ENCODE measurements around the gene SMARCB1.

Gene SMARCB1

GRCh38 chr22:23781065-23781464 lies 5.7 kb upstream of the SMARCB1 start:
- no peak for DNase-seq

DNA sequence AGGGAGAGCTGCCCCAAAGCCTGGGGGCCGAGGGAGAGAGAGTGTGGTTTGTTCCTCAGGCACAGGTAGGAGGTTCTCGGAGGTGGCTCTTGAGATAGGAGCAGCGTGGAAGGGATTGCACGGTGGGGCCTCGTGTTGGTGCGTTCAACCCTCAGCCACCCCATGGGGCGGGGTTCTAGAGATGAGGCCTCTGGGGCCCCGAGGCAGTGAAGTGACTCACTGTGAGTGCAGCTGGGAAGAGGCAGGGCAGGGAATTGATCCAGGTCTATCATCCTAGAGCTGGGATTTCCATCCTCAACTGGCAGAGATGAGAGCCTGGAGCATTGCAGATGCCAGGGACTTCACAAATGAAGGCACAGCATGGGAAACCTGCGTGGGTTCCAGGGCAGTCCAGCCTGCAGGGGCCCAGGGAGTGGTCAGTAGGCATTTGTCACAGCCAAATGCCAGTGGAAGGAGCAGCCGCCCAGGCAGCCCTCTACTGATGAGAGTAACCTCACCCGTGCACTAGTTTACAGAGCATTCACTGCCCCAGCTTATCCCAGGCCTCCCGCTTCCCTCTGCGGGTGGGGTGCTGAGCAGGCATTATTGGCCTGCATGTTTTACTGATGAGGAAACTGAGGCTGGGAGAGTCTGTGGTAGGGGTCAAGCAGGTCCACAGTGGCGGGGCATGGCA lies 5.1 kb upstream of the SMARCB1 start:
- DNase-seq: no peak

GRCh38 chr22:23782252-23782651 lies 4.5 kb upstream of the SMARCB1 start:
- no peak for DNase-seq

DNA sequence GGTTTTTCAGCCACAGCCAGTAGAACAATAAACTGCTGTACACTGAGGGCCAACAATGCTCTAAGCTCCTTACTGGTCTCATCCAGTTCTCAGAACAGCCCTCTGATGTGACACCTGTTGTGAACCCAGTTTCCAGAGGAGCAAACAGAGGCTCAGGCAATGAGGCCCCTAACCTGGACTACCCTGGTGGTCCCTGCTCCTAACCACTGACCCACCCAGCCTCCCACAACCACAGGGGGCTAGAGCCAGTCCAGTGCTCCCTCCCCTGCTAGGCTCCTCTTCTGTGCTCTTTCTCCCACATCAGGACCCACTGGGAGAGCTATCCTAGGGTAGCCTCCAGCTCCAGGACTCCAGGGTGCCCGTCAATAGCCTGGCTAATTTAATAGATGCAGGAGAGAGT lies 4.1 kb upstream of the SMARCB1 start:
- no peak for DNase-seq

DNA sequence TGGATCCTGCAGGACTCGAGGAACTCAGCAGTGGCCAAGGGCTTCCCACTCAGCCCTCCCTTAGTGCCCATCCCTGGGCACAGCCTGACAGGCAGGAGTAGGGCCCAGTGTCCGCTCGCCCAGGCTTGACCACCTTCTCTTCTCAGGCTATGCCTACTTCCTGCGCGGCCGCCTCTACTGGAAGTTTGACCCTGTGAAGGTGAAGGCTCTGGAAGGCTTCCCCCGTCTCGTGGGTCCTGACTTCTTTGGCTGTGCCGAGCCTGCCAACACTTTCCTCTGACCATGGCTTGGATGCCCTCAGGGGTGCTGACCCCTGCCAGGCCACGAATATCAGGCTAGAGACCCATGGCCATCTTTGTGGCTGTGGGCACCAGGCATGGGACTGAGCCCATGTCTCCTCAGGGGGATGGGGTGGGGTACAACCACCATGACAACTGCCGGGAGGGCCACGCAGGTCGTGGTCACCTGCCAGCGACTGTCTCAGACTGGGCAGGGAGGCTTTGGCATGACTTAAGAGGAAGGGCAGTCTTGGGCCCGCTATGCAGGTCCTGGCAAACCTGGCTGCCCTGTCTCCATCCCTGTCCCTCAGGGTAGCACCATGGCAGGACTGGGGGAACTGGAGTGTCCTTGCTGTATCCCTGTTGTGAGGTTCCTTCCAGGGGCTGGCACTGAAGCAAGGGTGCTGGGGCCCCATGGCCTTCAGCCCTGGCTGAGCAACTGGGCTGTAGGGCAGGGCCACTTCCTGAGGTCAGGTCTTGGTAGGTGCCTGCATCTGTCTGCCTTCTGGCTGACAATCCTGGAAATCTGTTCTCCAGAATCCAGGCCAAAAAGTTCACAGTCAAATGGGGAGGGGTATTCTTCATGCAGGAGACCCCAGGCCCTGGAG lies 3.3 kb upstream of the SMARCB1 start:
- DNase-seq: no peak

GRCh38 chr22:23784215-23784732 lies 2.5 kb upstream of the SMARCB1 start:
- DNase-seq: no peak

- DNase-seq: no peak
Observed at GRCh38 chr22:23786261-23786710, 480 bp upstream of the SMARCB1 start.

DNA sequence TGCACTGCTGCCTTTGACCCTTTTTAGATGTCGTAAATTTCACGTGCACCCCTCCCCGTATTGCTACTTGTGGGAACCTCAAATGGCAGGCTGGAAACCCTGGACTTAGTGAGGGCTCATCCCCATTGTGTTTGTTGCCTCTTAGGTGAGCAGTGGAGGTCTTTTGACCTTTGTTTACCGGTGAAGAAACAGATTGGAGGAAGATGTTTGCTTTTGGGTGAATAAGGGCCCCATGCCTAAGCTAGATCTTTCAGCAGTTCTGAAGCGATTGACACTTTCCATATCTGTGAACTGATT lies 782 bp downstream of the SMARCB1 start:
- DNase-seq: no peak

GRCh38 chr22:23787910-23788309 lies 1.1 kb downstream of the SMARCB1 start:
- no peak for DNase-seq

DNA sequence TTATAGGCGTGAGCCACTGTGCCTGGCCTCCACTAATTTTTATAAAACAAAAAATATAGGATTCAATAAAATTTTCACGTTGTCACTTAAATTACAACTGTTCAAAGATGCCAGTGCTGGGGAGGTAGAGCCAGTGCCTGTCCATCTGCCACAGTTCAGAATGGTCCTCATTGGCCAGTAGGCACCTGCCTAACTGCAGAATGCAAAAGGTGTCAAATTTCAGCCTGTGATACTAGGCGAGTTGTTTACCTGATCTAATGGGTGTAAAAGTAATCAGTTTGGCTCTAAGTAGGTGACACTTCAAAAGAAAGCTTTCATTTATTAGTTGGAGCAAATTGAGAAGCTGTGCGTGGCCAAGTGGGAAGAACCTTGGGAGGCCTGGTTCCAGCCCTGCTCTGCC lies 2.4 kb downstream of the SMARCB1 start:
- no peak for DNase-seq

DNA sequence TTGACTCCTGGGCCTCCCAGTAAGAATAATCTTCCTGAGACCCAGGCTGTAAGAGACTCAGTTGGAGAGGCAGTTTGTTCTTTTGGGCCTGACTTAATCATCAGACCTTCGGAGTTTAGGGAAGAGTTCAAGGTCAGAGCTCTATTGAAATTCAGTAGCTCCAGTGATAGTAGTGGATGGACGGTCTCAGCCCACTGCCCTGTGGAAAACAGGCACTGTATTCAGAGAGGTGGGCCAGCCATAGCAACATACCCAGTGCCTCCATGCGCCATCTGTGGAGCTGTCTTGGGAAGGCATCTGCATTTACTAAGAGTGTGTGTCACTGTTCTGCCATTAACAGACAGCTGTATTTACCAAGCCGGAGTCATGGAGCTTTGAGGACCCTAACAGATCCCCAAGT lies 2.9 kb downstream of the SMARCB1 start:
- no peak for DNase-seq

GRCh38 chr22:23790819-23791737 lies 4.3 kb downstream of the SMARCB1 start:
- DNase-seq: no peak

GRCh38 chr22:23791738-23792645 lies 5.2 kb downstream of the SMARCB1 start:
- no peak for DNase-seq

DNA sequence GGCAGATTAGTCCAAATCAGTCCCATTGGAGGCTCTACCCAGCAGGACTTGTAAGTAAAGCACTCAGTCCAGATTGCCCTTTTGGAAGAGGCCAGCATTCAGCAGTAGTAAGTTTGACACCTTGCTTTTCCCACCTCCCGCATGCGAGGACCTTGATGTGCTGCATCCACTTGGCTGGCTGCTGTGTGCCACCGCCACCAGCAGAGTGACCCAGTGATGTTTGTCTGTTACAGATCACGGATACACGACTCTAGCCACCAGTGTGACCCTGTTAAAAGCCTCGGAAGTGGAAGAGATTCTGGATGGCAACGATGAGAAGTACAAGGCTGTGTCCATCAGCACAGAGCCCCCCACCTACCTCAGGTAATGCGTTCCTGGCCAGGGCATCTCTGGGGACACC lies 6.6 kb downstream of the SMARCB1 start:
- no peak for DNase-seq

DNA sequence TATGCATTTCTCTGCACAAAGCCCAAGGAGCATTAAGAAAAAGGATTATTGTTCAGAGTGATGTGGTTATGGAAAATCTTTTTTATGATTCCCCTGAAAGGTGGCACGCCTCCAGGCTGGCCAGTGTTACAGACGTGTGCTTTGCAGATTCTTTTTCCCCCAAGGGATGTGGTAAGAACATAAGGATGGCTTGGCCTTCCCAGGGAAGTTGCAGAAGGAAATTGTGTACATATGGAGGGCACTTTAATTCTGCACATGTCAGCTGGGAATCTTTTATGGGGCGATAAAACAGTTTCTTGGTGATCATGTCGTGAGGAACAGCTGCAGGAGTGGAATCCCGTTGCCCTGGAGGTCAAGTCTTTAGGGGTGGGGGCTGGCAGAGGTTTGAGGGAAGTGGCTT lies 9.7 kb downstream of the SMARCB1 start:
- no peak for DNase-seq

GRCh38 chr22:23800297-23801237 lies 13.8 kb downstream of the SMARCB1 start:
- no peak for DNase-seq

DNA sequence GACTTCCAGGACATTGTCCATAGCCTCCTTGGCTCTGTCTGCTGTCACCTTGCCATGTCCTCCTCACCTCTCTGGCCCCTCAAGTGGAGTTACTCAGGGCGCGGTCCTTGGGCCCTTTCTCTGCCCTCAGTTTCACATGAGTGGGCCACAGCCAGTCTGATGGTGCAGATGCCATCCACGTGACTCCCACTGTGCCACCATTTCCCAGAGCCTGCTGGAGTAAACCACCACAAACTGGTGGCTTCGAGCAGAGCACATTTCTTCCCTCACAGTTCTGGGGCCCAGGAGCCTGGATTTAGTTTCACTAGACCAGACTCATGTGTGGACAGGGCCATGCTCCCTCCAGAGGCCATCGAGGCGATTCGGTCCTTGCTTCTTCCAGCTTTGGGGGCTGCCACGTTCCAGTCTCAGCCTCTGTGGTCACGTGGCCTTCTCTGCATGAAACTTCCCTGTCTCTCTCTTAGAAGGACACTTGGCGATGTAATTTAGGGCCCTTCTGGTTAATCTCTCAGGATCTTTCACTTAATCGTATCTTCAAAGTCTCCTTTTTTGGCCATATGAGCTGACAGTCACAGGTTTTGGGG lies 14.6 kb downstream of the SMARCB1 start:
- DNase-seq: no peak

DNA sequence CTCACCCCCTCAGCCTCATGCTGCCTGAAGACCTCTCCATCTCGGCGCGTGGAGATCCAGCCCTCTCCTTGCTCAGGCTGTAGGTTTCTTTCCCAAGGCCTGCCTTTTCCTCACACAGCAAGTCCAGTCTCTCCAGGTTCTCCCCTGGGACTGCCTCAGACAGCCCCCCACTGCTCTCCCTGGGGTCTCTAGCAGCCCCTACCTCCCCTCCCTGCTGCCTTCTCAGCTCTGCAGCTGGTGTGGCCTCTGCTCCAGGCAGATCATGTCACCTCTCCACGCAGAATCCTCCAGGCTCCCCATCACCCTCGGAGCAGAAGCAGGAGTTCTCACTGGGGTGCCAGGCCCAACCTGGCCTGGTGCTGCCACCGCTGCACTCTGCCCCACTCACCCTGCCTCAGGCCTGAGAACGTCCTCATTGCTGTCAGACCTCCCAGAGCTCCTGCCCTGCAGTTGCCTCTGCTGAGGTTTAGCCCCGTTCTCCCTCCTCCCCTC lies 15.2 kb downstream of the SMARCB1 start:
- DNase-seq: no peak

DNA sequence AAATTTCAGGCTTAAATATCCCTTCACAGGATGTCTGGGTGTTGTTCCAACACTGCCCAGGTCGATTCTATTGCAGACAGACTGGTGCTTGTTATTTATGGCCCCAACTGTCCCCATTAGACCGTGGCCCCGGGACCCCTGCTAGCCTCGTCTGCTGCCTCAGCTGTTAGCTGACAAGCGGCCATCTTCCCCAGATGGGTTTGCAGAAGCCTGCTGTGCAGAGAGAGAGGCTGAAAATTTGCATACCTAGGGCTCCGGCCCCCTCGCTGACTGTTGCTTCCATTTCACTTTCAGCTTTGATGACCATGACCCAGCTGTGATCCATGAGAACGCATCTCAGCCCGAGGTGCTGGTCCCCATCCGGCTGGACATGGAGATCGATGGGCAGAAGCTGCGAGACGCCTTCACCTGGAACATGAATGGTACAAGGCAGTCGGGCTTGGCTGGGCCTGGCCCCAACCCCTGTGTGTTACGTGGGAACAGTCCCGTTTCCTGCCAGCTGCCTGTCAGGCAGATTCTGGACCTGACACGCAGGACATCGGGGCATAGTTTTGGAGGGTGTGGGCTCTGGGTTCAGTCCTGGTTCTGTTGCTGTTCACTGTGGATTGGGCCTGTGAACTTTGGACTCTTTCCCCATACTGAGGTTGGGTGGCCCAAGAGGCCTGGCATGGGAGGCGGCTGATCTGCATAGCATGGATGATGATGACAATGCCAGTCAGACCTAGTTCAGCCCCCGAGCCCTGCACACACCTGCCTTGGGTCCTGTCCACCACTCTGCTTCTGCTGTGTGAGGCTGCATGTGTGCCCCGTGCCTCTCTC lies 16.4 kb downstream of the SMARCB1 start:
- DNase-seq: no peak
